Smooth muscle cell of the brain vasculature (primary cell): Measurements from ENCODE around the gene IL3.

Source experiments
- DNase-seq: peaks from one replicate; pipeline ENCODE4 v3.0.0-alpha.2; 2012; ENCODE audit warnings: low read depth, low spot score

Gene IL3

GRCh38 chr5:132056610-132057497 lies 3.6 kb upstream of the IL3 start:
- no peak for DNase-seq

- no peak for DNase-seq
Observed at GRCh38 chr5:132057498-132058255, 2.8 kb upstream of the IL3 start.

GRCh38 chr5:132058646-132059042 lies 1.8 kb upstream of the IL3 start:
- DNase-seq = no peak

GRCh38 chr5:132059043-132059695 lies 1.3 kb upstream of the IL3 start:
- DNase-seq = no peak

GRCh38 chr5:132059696-132060500 lies 557 bp upstream of the IL3 start:
- DNase-seq = no peak

- DNase-seq = no peak
Observed at GRCh38 chr5:132063090-132063911, 2.8 kb downstream of the IL3 start.

- DNase-seq = no peak
Observed at GRCh38 chr5:132064140-132064539, 3.7 kb downstream of the IL3 start.

- peak; percentile 17 for DNase-seq
Observed at GRCh38 chr5:132064738-132065331, 4.4 kb downstream of the IL3 start.

GRCh38 chr5:132065351-132065937 lies 5.0 kb downstream of the IL3 start:
- peak; percentile 28 for DNase-seq

GRCh38 chr5:132065951-132066701 lies 5.7 kb downstream of the IL3 start:
- DNase-seq = no peak

GRCh38 chr5:132066871-132067270 lies 6.4 kb downstream of the IL3 start:
- DNase-seq = no peak

GRCh38 chr5:132067451-132067850 lies 7.0 kb downstream of the IL3 start:
- DNase-seq = no peak

GRCh38 chr5:132067941-132068808 lies 7.7 kb downstream of the IL3 start:
- DNase-seq = no peak

- DNase-seq = no peak
Observed at GRCh38 chr5:132069561-132069960, 9.1 kb downstream of the IL3 start.

- DNase-seq = no peak
Observed at GRCh38 chr5:132069994-132070393, 9.5 kb downstream of the IL3 start.

GRCh38 chr5:132070460-132071337 lies 10.2 kb downstream of the IL3 start:
- DNase-seq = no peak

- DNase-seq = no peak
Observed at GRCh38 chr5:132071338-132071707, 10.9 kb downstream of the IL3 start.
